Measurements from ENCODE around the gene HM13. TPM values are rescaled to one million over a fixed set of nuclear protein-coding genes. Genes with fewer than 3 reads are reported as not detected.

The HM13 gene
- total RNA-seq, 5 donors from 2014 or later (not counting 1 experiment from before 2014, with no cell fraction given), result 108 to 149 (median 140) TPM

DNA sequence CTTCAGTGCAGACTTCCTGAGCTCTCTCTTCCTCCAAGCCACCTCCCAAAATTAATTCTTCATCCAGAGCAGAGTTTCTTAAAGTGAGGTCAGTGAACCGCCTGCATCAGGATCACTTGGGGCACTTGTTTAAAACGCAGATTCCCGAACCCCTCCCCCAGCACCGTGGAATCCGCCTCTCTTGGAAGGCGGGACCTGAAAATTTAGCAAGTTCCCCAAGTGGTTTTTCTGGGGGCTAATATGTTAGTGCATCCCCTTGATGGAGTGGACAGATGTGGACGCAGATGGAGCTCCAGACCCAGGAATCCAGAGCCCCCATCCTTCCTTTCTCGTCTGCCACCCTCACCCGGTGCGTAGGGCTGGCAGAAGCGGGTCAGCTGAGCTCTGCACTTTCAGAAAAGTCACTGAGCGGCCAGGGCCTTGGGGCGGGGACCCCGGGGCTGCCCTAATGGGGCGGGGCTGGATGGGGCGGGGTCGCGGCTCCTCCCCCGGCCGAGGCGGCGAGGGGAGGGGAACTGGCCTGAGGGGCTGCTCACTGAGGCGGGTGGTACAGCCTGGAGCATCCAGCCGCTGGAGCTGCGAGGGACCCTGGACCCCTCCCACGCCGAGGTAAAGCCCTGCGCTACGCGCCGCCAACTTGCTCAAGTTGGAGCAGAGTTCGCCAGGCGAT, 39.3 kb upstream of the HM13 start, which contains the start of the genes DEFB124 and REM1:
Gene DEFB124 (minus strand): TSS at position 370 of the 670 bp plus-strand sequence. CDS start 2,114 bp downstream, outside the sequence.
Gene REM1 (plus strand): TSS at position 531 of the 670 bp plus-strand sequence. CDS start 1,158 bp downstream, outside the sequence.
- CTCF ChIA-PET, result no interaction called here
- peaks cover 6 to 12% (median 7%) of the 10 kb centered on the region in 3 donors for H3K4me1 Mint-ChIP-seq
- peak within 1 kb of the TSS in 1 of 3 donors; percentile 24 for H3K4me3 Mint-ChIP-seq
- DNase-seq, result no peak
- H3K4me1 ChIP-seq (ENCODE audit: control insufficient read depth in 1 of 2, extremely low read depth in 1 of 2, insufficient read depth in 2 of 2, low read length in 2 of 2), result peaks cover 0 to 8% of the 10 kb centered on the region in 2 experiments
- peak within 1 kb of the TSS in 1 of 2 donors; percentile 36 for H3K27ac Mint-ChIP-seq
- ATAC-seq (replicated peaks in 1 of 4), result no peak
- WGBS (ENCODE audit: insufficient coverage), result 11% methylated on average over 26 of the region's 33 CpGs
- H3K9me3 ChIP-seq, result no peaks in the 10 kb centered on the region
- POLR2A ChIA-PET, result interaction anchor here in 1 of 2 donors (0.5 kb wide), 1 partner anchor 9 kb away, joined by 5 read pairs; no protein-coding TSS in a partner anchor
- H3K27me3 ChIP-seq (replicated peaks in 1 of 2; ENCODE audit: control insufficient read depth in 2 of 2, extremely low read depth in 1 of 2, insufficient read depth in 2 of 2, low read length in 1 of 2), result peaks cover 7 to 35% of the 10 kb centered on the region in 2 experiments
- H3K4me3 ChIP-seq (ENCODE audit: control insufficient read depth in 1 of 2, extremely low read depth in 1 of 2, low read length in 1 of 2), result no peak within 1 kb of the TSS
- H3K27ac ChIP-seq (ENCODE audit: low read length), result no peak within 1 kb of the TSS
- peaks cover 47 to 58% of the 10 kb centered on the region in 2 donors for H3K27me3 Mint-ChIP-seq
- H3K9me3 Mint-ChIP-seq, result peaks cover 0 to 4% (median 0%) of the 10 kb centered on the region in 3 donors
- no peaks in the 10 kb centered on the region for H3K36me3 Mint-ChIP-seq
- no peaks in the 10 kb centered on the region for H3K36me3 ChIP-seq (ENCODE audit: control insufficient read depth in 2 of 2, extremely low read depth in 1 of 2, insufficient read depth in 1 of 2, low read length in 1 of 2)

DNA sequence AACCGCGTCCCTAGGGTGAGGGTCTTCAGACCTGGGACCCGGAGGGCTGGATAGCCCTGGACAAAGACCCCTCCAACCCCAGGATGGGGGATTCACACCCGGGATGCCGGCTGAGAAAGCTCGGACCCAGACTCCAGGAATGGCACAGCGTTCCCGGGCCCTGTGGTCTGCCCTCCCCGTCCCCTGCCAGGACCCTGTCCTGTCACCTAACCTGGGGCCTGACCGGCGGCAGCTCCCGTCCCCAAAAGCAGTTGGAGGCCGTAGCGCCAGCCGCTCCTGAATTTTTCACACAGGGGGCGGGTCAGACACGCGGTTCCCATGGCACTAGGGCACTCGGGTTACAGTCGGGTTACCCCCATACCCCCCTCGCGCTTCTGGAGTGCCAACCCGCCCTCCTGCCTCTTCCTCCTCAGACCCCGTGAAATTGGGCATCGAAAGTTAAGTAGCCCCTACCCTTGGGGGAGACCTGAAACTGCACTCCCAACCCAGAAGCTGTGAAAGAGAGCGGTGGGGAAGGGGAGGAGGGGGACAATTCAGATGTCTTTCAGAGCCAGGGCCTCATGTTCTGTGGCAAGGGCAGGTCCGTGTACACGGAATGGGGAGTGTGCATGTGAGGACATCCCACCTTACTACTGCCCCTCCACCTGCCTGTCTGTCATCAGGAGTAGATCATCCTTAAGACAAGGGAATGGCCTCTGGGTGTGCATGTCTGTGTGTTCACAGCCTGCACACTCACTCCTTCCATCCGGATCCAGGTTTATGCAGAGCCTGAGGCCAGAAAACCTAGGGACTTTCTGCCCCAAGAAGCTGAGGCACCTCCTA, 38.6 kb upstream of the HM13 start:
- Mint-ChIP-seq H3K27me3 (peaks cover 47 to 58% of the 10 kb centered on the region in 2 donors), H3K9me3 (peaks cover 0 to 4% (median 0%) of the 10 kb centered on the region in 3 donors), H3K4me1 (peaks cover 6 to 12% (median 7%) of the 10 kb centered on the region in 3 donors), H3K27ac (no peak overlapping the region), H3K36me3 (no peaks in the 10 kb centered on the region), H3K4me3 (no peak overlapping the region)
- DNase-seq (no peak), ATAC-seq (replicated peaks in 1 of 4) (no peak)
- H3K27me3 ChIP-seq (replicated peaks in 1 of 2; ENCODE audit: control insufficient read depth in 2 of 2, extremely low read depth in 1 of 2, insufficient read depth in 2 of 2, low read length in 1 of 2), result peaks cover 7 to 35% of the 10 kb centered on the region in 2 experiments
- H3K4me1 ChIP-seq (ENCODE audit: control insufficient read depth in 1 of 2, extremely low read depth in 1 of 2, insufficient read depth in 2 of 2, low read length in 2 of 2), result peaks cover 0 to 8% of the 10 kb centered on the region in 2 experiments
- WGBS (ENCODE audit: insufficient coverage), result 12% methylated on average over 19 of the region's 29 CpGs
- H3K9me3 ChIP-seq, result no peaks in the 10 kb centered on the region
- no peak overlapping the region for H3K4me3 ChIP-seq (ENCODE audit: control insufficient read depth in 1 of 2, extremely low read depth in 1 of 2, low read length in 1 of 2)
- POLR2A ChIA-PET, result interaction anchor here in 1 of 2 donors (0.6 kb wide), 1 partner anchor 142 kb away, joined by 3 read pairs; no protein-coding TSS in a partner anchor
- CTCF ChIA-PET, result no interaction called here
- H3K36me3 ChIP-seq (ENCODE audit: control insufficient read depth in 2 of 2, extremely low read depth in 1 of 2, insufficient read depth in 1 of 2, low read length in 1 of 2), result no peaks in the 10 kb centered on the region
- H3K27ac ChIP-seq (ENCODE audit: low read length), result no peak overlapping the region

- Mint-ChIP-seq H3K36me3 (no peaks in the 10 kb centered on the region), H3K9me3 (peaks cover 0 to 4% (median 0%) of the 10 kb centered on the region in 3 donors), H3K4me1 (peaks cover 6 to 12% (median 7%) of the 10 kb centered on the region in 3 donors), H3K27me3 (peaks cover 49 to 59% of the 10 kb centered on the region in 2 donors), H3K27ac (no peak overlapping the region), H3K4me3 (no peak overlapping the region)
- Histone ChIP-seq H3K4me1 (ENCODE audit: control insufficient read depth in 1 of 2, extremely low read depth in 1 of 2, insufficient read depth in 2 of 2, low read length in 2 of 2) (peaks cover 0 to 8% of the 10 kb centered on the region in 2 experiments), H3K27me3 (replicated peaks in 1 of 2; ENCODE audit: control insufficient read depth in 2 of 2, extremely low read depth in 1 of 2, insufficient read depth in 2 of 2, low read length in 1 of 2) (peaks cover 7 to 35% of the 10 kb centered on the region in 2 experiments), H3K27ac (ENCODE audit: low read length) (no peak overlapping the region), H3K36me3 (ENCODE audit: control insufficient read depth in 2 of 2, extremely low read depth in 1 of 2, insufficient read depth in 1 of 2, low read length in 1 of 2) (no peaks in the 10 kb centered on the region), H3K9me3 (no peaks in the 10 kb centered on the region), H3K4me3 (ENCODE audit: control insufficient read depth in 1 of 2, extremely low read depth in 1 of 2, low read length in 1 of 2) (no peak overlapping the region)
- CTCF ChIA-PET, result no interaction called here
- DNase-seq (no peak), ATAC-seq (replicated peaks in 1 of 4) (no peak)
- 55% methylated on average over 5 of the region's 6 CpGs for WGBS (ENCODE audit: insufficient coverage)
- POLR2A ChIA-PET, result no interaction called here
Observed at GRCh38 chr20:31476294-31476585, 38.0 kb upstream of the HM13 start.

DNA sequence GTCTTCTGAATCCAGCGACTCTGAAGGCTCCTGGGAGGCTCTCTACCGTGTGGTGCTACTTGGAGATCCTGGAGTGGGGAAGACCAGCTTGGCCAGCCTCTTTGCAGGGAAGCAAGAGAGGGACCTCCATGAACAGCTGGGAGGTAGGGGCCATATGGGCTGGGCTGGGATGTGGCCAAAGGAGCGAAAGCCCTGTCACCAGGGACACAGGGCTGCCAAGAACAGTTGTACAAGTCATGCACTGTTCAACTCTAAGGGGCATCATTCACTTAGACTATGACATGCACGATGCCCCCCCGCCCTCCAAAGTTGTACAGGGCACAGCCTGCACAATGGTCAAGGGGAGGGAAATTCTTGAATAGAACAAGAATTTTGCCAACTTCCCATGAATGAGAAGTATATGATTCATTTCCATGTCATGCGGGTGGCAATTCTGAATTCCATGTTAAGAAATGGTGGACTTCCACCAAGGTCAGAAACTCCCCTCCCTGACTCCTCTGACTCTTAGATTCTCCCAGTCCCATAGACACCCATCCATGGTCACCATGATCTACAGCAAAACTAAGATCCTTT, 37.5 kb upstream of the HM13 start:
- Mint-ChIP-seq H3K27me3 (peaks cover 54 to 62% of the 10 kb centered on the region in 2 donors), H3K36me3 (no peaks in the 10 kb centered on the region), H3K9me3 (peaks cover 0 to 4% (median 0%) of the 10 kb centered on the region in 3 donors), H3K27ac (no peak overlapping the region), H3K4me3 (no peak overlapping the region), H3K4me1 (peaks cover 6 to 12% (median 7%) of the 10 kb centered on the region in 3 donors)
- H3K27ac ChIP-seq (ENCODE audit: low read length), result no peak overlapping the region
- H3K4me3 ChIP-seq (ENCODE audit: control insufficient read depth in 1 of 2, extremely low read depth in 1 of 2, low read length in 1 of 2), result no peak overlapping the region
- WGBS (ENCODE audit: insufficient coverage), result no CpG with 5 or more reads among the region's 6 CpGs
- no peaks in the 10 kb centered on the region for H3K9me3 ChIP-seq
- peaks cover 7 to 35% of the 10 kb centered on the region in 2 experiments for H3K27me3 ChIP-seq (replicated peaks in 1 of 2; ENCODE audit: control insufficient read depth in 2 of 2, extremely low read depth in 1 of 2, insufficient read depth in 2 of 2, low read length in 1 of 2)
- ATAC-seq (replicated peaks in 1 of 4), result no peak
- H3K4me1 ChIP-seq (ENCODE audit: control insufficient read depth in 1 of 2, extremely low read depth in 1 of 2, insufficient read depth in 2 of 2, low read length in 2 of 2), result peaks cover 0 to 8% of the 10 kb centered on the region in 2 experiments
- ChIA-PET CTCF (no interaction called here), POLR2A (no interaction called here)
- DNase-seq, result no peak
- H3K36me3 ChIP-seq (ENCODE audit: control insufficient read depth in 2 of 2, extremely low read depth in 1 of 2, insufficient read depth in 1 of 2, low read length in 1 of 2), result no peaks in the 10 kb centered on the region

- H3K27ac Mint-ChIP-seq, result no peak overlapping the region
- 50% methylated on average over 36 of the region's 36 CpGs for WGBS (ENCODE audit: insufficient coverage)
Observed at GRCh38 chr20:31484001-31484400, 30.2 kb upstream of the HM13 start.

More at GRCh38 chr20:31484001-31484400, 30.2 kb upstream of the HM13 start:
- H3K36me3 ChIP-seq (ENCODE audit: control insufficient read depth in 2 of 2, extremely low read depth in 1 of 2, insufficient read depth in 1 of 2, low read length in 1 of 2), result no peaks in the 10 kb centered on the region
- no peak overlapping the region for H3K4me3 Mint-ChIP-seq
- no peaks in the 10 kb centered on the region for H3K36me3 Mint-ChIP-seq
- ATAC-seq (replicated peaks in 1 of 4), result no peak
- H3K9me3 Mint-ChIP-seq, result no peaks in the 10 kb centered on the region
- H3K27me3 Mint-ChIP-seq, result peaks cover 29 to 36% of the 10 kb centered on the region in 2 donors
- H3K27ac ChIP-seq (ENCODE audit: low read length), result no peak overlapping the region
- H3K27me3 ChIP-seq (replicated peaks in 1 of 2; ENCODE audit: control insufficient read depth in 2 of 2, extremely low read depth in 1 of 2, insufficient read depth in 2 of 2, low read length in 1 of 2), result peaks cover 2 to 36% of the 10 kb centered on the region in 2 experiments
- CTCF ChIA-PET, result no interaction called here
- POLR2A ChIA-PET, result interaction anchor here in 1 of 2 donors (0.7 kb wide), 1 partner anchor 9 kb away, joined by 5 read pairs; the partner anchor contains the start of genes DEFB124 and REM1
- peaks cover 0 to 8% (median 1%) of the 10 kb centered on the region in 3 donors for H3K4me1 Mint-ChIP-seq
- DNase-seq, result peak in 4 of 35 experiments; percentile 4 to 19 (median 8)
- H3K4me1 ChIP-seq (ENCODE audit: control insufficient read depth in 1 of 2, extremely low read depth in 1 of 2, insufficient read depth in 2 of 2, low read length in 2 of 2), result peaks cover 0 to 6% of the 10 kb centered on the region in 2 experiments
- H3K4me3 ChIP-seq (ENCODE audit: control insufficient read depth in 1 of 2, extremely low read depth in 1 of 2, low read length in 1 of 2), result no peak overlapping the region
- no peaks in the 10 kb centered on the region for H3K9me3 ChIP-seq

All from T-cell (primary cell).